AG09319 (cell line): Measurements from ENCODE around the gene SRPRB.
A peak's percentile ranks its signal among the peaks of the same experiment; 100 is the strongest.

Source experiments
- DNase-seq: peaks from one replicate; pipeline ENCODE4 v3.0.0-alpha.2; 2010; ENCODE audit warnings: low read depth; ENCODE audit errors: extremely low read depth
- CTCF ChIP-seq: IDR thresholded peaks from 2 replicates; pipeline ENCODE4 v1.5.1; 2011; ENCODE audit warnings: low read depth, mild to moderate bottlenecking, inconsistent platforms, low read length, moderate library complexity

Gene SRPRB

DNA sequence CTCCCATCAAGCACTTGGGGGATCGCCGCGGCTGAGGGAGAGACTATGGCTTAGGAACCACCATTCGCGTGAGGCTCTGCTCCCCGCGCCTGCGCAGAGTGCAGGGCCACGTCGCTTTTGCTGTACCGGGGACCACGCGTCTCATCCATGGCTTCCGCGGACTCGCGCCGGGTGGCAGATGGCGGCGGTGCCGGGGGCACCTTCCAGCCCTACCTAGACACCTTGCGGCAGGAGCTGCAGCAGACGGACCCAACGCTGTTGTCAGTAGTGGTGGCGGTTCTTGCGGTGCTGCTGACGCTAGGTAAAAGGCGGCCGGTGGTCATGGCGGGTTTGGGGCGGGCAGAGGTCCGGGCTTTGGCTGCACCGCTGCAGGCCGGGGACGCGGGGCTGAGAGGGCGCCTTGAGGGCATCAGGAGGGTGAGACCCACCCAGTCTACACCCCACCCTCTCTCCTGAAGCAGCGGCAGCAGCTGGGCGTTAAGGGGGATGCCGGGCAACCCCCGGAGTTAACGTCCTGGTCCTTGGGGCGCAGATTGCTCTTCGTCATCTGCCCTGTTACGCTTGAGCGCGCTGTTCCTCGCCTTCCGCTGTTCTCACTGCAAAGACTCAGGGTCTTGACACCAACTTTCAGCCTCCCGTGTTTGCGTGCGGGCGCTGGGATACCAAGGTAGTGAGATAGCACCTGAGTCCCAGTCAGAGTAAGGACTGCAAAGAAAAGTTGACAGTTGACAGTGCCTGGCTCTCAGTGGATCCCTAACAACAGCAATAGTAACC lies at the start of gene SRPRB:
SRPRB (plus strand) TSS at position 114 of the 774 bp plus-strand sequence; CDS start at position 148, 34 bp downstream.
- DNase-seq: peak; percentile 79
- no peak for TF ChIP-seq CTCF

DNA sequence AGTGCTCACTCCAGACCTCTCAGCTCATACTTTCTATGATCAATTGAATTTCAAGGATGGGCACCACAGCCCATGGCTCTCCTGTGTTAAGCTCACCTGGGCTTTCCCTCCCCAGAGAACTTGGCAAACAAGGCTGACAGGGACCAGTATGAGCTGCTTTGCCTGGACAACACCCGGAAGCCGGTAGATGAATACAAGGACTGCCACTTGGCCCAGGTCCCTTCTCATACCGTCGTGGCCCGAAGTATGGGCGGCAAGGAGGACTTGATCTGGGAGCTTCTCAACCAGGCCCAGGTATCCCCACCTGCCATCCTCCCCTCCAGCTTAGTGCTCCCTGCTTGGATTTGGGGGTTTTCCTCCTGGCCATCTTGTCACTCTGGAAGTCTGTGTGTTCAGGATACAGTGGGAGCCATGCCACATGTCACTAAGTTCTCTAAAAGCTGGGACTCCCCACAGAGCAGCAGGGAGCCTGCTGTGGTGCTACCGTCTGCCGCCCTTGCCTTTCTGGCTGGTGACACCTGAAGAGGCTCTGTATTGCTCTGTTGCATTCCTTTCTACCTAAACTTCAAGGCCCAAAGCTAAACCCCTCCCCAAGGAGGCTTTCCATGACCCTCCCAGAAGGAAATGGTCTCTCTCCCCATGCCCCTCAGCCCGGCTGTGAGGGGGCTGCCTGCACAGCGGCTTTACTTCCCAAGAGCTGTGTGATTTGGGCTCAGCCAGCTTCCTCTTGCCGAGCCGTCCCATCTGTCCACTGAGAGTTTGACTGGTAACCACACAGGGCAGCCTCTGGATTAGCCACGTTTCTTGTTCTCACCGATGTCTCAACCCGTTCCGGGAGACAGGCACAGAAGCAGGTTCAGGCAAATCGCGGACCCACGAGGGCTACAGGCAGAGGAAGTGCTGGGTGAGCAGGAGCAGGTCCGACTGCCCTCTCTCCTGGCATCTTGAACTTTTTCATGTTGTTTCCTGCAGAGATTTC lies 48.6 kb upstream of the SRPRB start:
- DNase-seq: no peak
- no peak for TF ChIP-seq CTCF

DNA sequence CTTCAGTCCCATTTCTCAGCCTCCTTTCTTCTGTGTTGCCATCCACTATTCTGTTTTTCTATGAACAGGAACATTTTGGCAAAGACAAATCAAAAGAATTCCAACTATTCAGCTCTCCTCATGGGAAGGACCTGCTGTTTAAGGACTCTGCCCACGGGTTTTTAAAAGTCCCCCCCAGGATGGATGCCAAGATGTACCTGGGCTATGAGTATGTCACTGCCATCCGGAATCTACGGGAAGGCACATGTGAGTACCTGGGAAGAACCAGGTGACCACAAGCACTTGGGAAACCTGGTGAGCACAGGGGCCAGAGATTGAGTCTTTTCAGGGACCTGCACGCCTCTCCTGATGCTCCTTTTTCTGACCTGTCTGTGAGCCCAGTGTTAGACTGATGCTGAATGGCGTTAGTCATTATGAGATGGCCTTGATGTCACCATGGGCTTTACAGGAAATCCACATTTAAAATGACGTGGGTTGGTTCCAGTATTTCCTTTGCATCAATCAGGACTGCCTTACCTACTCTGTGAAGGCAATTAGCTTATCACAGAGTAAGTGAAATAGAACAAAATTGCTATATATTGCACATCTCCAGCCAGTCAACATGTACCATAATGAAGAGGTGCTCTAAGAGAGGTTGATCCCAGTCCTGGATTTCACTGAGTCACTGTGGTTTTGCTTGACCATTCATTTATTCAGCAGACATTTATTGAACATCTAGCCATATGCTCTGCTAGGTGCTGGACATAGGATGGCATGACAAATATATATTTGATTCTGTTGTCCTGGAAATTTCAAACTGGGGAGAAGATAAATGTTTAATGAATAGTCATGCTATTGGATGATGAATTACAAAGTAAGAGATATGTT lies 47.7 kb upstream of the SRPRB start:
- no peak for TF ChIP-seq CTCF
- no peak for DNase-seq

DNA sequence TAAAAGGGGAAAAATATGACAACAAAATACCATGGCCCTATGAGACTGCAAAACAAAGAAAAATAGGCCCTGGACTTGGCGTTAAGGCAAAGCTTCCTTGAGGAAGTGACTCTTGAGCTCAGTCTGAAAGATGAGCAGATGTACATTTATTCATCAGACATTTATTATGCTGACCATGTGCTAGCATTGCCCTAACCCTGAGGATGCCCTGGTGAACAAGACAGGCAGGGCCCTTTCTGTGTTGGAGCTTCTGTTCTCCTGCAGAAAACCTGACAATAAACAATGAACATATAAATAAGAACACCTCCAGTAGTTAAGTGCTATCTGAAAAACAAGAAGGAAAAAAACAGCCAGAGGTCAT lies 47.1 kb upstream of the SRPRB start:
- no peak for TF ChIP-seq CTCF
- DNase-seq: no peak

DNA sequence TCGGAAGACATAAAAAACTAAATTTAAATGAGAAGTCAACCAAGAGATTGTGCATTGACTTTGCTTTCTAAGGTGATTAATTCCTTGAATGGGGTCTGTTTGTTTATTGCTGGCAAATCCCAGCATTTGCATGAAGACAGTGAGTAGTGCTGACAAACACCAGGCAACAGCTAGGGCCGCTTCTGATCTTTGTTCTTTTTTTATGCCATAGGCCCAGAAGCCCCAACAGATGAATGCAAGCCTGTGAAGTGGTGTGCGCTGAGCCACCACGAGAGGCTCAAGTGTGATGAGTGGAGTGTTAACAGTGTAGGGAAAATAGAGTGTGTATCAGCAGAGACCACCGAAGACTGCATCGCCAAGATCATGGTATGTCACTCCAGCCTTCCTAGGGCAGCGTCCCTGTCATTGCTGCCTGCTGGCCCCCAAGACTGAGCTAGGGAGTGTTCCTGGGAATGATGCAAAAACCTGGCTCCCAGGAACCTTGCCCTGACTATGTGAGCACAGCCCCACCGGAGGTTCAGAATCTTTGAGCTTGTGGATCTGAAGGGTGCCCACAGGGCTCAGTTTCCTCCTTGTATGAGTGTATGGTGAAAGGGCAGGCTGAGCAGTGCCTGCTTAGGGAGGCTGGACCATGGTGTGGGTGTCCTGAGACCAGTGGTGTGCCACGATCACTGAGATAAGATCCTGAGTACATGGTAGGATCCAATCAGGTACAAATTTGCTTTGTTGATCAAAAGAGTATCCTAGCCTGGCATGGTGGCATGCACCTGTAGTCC lies 46.5 kb upstream of the SRPRB start:
- DNase-seq: no peak
- no peak for TF ChIP-seq CTCF

DNA sequence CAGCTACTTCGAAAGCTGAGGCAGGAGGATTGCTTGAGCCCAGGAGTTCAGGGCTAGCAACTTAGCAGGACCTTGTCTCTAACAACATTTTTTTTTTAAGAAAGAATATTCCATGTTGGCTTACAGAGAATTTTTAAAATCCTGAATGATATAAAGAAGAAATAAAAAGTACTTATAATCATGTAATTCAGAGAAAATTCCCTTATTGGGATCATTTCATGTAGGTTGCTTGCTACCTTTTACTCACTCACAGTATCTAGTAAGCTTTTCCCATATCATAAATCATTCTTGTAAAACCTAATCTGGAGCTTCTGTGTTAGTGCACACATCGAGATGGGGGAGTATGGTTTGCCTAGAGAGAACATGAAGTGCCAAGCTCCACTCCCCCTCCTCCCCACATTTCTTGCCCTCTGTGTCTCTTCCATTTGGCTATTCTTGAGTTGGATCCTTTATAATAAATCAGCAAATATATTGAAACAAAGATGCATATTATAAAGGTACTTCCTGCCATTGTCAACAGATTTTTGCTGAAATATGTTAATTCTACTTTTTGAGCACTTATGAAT lies 45.8 kb upstream of the SRPRB start:
- DNase-seq: no peak
- no peak for TF ChIP-seq CTCF
